Renal pelvis (tissue), 4 donors: ENCODE measurements around the gene TNS4. TPM values are rescaled to one million over a fixed set of nuclear protein-coding genes. Genes with fewer than 3 reads are reported as not detected.

Source experiments
- DNase-seq: peaks from one replicate; pipeline ENCODE4 v3.0.0-alpha.2; 2013
- polyA plus RNA-seq, 3 donors: library from polyadenylated mRNA; unstranded; fragments of 120-200 nt; gene quantifications; one replicate each; pipeline ENCODE4 v1.2.1, GENCODE V29; 2013; ENCODE audit not compliant: insufficient read length in 3 of 3

The TNS4 gene
- polyA plus RNA-seq, 3 donors: 0.01 to 0.08 TPM; not detected in 1

- DNase-seq: no peak
These were observed 15.3 kb upstream of the TNS4 start for GRCh38 chr17:40516581-40517285.

GRCh38 chr17:40515491-40516041, 14.1 kb upstream of the TNS4 start:
- DNase-seq: no peak

GRCh38 chr17:40515011-40515410, 13.6 kb upstream of the TNS4 start:
- DNase-seq: no peak

GRCh38 chr17:40514013-40514875, 12.8 kb upstream of the TNS4 start:
- no peak for DNase-seq

GRCh38 chr17:40511667-40512220, 10.3 kb upstream of the TNS4 start:
- no peak for DNase-seq

- no peak for DNase-seq
These were observed 9.7 kb upstream of the TNS4 start for GRCh38 chr17:40511136-40511535.

- DNase-seq: no peak
These were observed 8.9 kb upstream of the TNS4 start for GRCh38 chr17:40510328-40510648.

- no peak for DNase-seq
These were observed 8.4 kb upstream of the TNS4 start for GRCh38 chr17:40509626-40510327.

GRCh38 chr17:40506786-40507185, 5.4 kb upstream of the TNS4 start:
- no peak for DNase-seq

- no peak for DNase-seq
These were observed 1.7 kb upstream of the TNS4 start for GRCh38 chr17:40503154-40503553.

- DNase-seq: no peak
These were observed 1.3 kb upstream of the TNS4 start for GRCh38 chr17:40502716-40503115.

GRCh38 chr17:40500709-40501108, 714 bp downstream of the TNS4 start:
- DNase-seq: no peak

- DNase-seq: no peak
These were observed 1.2 kb downstream of the TNS4 start for GRCh38 chr17:40500190-40500589.

GRCh38 chr17:40499551-40500189, 1.8 kb downstream of the TNS4 start:
- peak; percentile 65 for DNase-seq

GRCh38 chr17:40498281-40499084, 2.9 kb downstream of the TNS4 start:
- DNase-seq: no peak

GRCh38 chr17:40497695-40498094, 3.7 kb downstream of the TNS4 start:
- DNase-seq: no peak

- DNase-seq: no peak
These were observed 4.6 kb downstream of the TNS4 start for GRCh38 chr17:40496634-40497420.

GRCh38 chr17:40496170-40496569, 5.3 kb downstream of the TNS4 start:
- no peak for DNase-seq

GRCh38 chr17:40495140-40495539, 6.3 kb downstream of the TNS4 start:
- DNase-seq: no peak

- DNase-seq: no peak
These were observed 7.7 kb downstream of the TNS4 start for GRCh38 chr17:40493697-40494096.
